Measurements from ENCODE around the gene DDB1.

Gene DDB1

GRCh38 chr11:61335355-61335710 is 2.4 kb upstream of the DDB1 start:
- DNase-seq (ENCODE audit: low spot score), result no peak

GRCh38 chr11:61334434-61335354 is 1.8 kb upstream of the DDB1 start:
- peak; percentile 42 for DNase-seq (ENCODE audit: low spot score)

- no peak for DNase-seq (ENCODE audit: low spot score)
Observed at GRCh38 chr11:61333550-61334433, 887 bp upstream of the DDB1 start.

GRCh38 chr11:61332281-61332796 is 566 bp downstream of the DDB1 start:
- DNase-seq (ENCODE audit: low spot score), result peak; percentile 71

GRCh38 chr11:61331651-61332050 is 1.3 kb downstream of the DDB1 start:
- no peak for DNase-seq (ENCODE audit: low spot score)

GRCh38 chr11:61329871-61330270 is 3.0 kb downstream of the DDB1 start:
- no peak for DNase-seq (ENCODE audit: low spot score)

GRCh38 chr11:61328351-61328750 is 4.6 kb downstream of the DDB1 start:
- no peak for DNase-seq (ENCODE audit: low spot score)

- DNase-seq (ENCODE audit: low spot score), result no peak
Observed at GRCh38 chr11:61327669-61328071, 5.2 kb downstream of the DDB1 start.

- DNase-seq (ENCODE audit: low spot score), result no peak
Observed at GRCh38 chr11:61325649-61326414, 7.1 kb downstream of the DDB1 start.

GRCh38 chr11:61315260-61315659 is 17.6 kb downstream of the DDB1 start:
- no peak for DNase-seq (ENCODE audit: low spot score)

GRCh38 chr11:61310749-61311148 is 22.2 kb downstream of the DDB1 start:
- DNase-seq (ENCODE audit: low spot score), result no peak

- DNase-seq (ENCODE audit: low spot score), result no peak
Observed at GRCh38 chr11:61309739-61310138, 23.2 kb downstream of the DDB1 start.

GRCh38 chr11:61309141-61309540 is 23.8 kb downstream of the DDB1 start:
- DNase-seq (ENCODE audit: low spot score), result no peak

GRCh38 chr11:61307354-61307753 is 25.6 kb downstream of the DDB1 start:
- DNase-seq (ENCODE audit: low spot score), result no peak

GRCh38 chr11:61306221-61306620 is 26.7 kb downstream of the DDB1 start:
- DNase-seq (ENCODE audit: low spot score), result no peak

- DNase-seq (ENCODE audit: low spot score), result no peak
Observed at GRCh38 chr11:61305417-61305816, 27.5 kb downstream of the DDB1 start.

- DNase-seq (ENCODE audit: low spot score), result no peak
Observed at GRCh38 chr11:61303725-61304124, 29.2 kb downstream of the DDB1 start.

GRCh38 chr11:61302550-61302949 is 30.4 kb downstream of the DDB1 start:
- DNase-seq (ENCODE audit: low spot score), result no peak

GRCh38 chr11:61298663-61299244 is 34.2 kb downstream of the DDB1 start:
- no peak for DNase-seq (ENCODE audit: low spot score)

GRCh38 chr11:61297746-61298145 is 35.2 kb downstream of the DDB1 start:
- peak; percentile 85 for DNase-seq (ENCODE audit: low spot score)

GRCh38 chr11:61297341-61297740 is 35.6 kb downstream of the DDB1 start:
- DNase-seq (ENCODE audit: low spot score), result no peak

- DNase-seq (ENCODE audit: low spot score), result no peak
Observed at GRCh38 chr11:61295596-61295926, 37.3 kb downstream of the DDB1 start.
